GM18867 (cell line): Measurements from ENCODE around the gene ACTR5.
A peak's percentile ranks its signal among the peaks of the same experiment; 100 is the strongest.

Source experiments
- ATAC-seq: cut with Tn5 transposase; IDR thresholded peaks from one replicate; pipeline ENCODE4 v1.9.1; 2021; ENCODE audit warnings: mild to moderate bottlenecking, moderate library complexity; ENCODE audit not compliant: unreplicated experiment

The ACTR5 gene

GRCh38 chr20:38748097-38748860, at the start of gene ACTR5:
TSS of gene ACTR5 (plus strand) at chr20:38748460. CDS start at chr20:38748479, 19 bp downstream.
- ATAC-seq, result peak; percentile 83

- no peak for ATAC-seq
These were observed 49.7 kb upstream of the ACTR5 start for GRCh38 chr20:38698541-38698940.

DNA sequence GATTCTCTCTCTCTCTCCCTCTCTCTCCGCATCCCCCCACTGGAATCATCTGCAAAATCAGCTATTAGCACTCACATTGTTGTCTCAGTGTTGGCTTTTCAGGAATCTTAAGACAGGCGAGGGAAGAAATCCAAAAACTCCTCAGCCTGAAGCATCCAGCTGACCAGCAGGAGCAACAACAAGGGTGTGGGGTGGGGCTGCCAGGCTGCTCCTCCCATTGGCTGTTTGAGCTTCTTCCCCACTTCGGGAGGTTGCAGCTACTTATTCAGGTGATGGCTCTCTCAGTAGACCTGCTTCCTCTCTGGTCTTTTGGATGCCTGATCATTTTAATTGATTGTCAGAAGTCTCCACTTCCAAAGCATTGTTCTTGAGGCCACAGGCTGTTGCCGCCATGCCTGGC, 48.1 kb upstream of the ACTR5 start:
- ATAC-seq, result no peak

GRCh38 chr20:38700926-38701325, 47.3 kb upstream of the ACTR5 start:
- no peak for ATAC-seq

- ATAC-seq, result no peak
These were observed 44.7 kb upstream of the ACTR5 start for GRCh38 chr20:38703526-38703925.

DNA sequence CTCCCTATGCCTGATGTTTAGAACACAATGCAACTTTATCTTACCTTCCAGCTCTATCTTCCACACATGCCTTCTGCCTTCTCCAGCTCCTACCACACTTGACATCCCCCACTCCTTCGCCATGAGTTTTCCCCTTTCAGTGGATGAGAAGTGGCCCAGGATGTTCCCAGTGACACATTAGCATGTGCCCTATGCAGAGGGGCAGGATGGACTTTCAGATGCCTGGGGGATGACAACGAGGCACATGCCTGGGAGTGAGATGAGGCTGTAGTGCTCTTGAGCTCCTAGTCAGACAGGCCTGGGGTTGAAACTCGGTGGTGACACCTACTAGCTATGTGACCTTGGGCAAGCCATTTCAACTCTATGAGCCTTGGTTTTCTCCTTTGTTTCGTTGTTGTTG, 44.1 kb upstream of the ACTR5 start:
- no peak for ATAC-seq

- ATAC-seq, result no peak
These were observed 41.8 kb upstream of the ACTR5 start for GRCh38 chr20:38706509-38706908.

DNA sequence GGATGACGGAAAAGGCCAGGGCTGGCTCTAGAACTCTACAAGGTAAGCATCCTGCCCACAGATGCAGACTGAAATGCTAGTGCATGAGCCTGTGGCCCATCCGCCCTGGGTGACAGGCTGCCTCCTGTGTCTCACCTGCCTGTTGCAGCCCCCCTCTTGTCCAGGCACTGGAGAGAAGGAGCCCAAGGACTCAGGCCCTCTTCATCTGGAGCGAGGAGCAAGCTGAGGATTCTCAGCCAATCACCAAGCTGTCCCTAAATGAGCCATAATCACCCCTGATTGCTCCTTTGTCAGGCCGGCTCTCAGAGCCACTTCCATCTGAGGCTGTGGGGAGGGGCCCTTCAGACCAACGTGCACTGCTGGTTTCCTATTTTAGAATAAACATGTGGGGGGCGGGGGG, 34.0 kb upstream of the ACTR5 start:
- no peak for ATAC-seq

DNA sequence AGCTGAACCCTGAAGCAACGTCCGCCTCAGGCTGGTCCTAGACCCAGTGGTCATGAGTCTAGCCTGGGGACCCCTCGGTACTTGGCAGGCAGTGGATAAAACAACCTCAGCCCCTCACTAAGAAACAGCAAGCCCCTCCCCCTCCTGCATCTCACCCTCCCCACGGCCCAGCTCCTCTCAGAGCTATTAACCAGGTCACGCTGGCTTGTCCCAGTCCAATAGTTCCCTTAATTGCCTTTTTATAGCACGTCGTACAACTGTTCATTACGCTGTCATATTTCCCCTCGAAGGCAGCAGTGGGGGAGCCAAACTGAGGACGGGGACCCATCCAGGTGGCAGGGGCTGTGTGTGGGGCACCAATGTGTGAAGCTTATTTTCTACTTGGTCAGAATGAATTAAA, 32.6 kb upstream of the ACTR5 start:
- no peak for ATAC-seq

GRCh38 chr20:38722683-38723016, 25.6 kb upstream of the ACTR5 start:
- ATAC-seq, result no peak

DNA sequence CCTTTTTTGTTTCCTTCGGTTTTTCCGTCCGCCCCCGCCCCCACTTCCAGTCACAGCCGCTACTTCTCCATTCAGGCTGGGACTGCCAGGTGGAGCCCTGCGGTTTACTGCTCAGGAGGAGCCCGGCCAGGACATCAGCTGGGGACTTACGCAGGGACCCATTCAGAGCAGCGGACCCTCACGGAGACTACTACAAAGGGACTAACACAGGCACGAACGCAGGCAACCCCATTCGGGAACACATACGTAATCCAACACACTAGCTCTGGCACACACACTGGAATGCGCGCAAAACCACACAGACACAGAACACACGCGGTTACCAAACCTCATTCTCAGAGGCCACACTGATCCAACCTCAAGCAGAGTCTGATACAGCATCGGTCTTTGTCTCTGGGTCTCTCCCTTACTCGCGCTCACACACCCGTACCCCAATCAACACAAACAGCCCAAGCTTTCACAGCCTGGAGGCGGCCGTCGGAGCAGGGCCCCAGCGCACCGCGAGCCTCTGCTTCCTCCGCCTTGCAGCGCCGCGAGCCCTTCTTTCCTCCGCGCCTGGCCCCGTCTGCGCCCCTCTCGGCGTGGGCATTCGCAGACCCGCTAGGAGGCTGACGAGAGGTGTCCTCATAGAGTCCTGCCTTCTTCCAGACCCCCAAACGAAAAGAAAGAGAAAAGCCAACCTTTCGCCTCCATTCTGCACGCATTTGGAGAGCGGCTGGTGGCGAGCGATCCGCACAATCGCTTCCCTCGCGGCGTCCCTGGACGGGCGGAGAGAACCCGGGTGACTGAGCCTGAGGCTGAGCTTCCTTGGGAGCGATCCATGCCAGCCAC, 25.0 kb upstream of the ACTR5 start:
- ATAC-seq, result no peak

DNA sequence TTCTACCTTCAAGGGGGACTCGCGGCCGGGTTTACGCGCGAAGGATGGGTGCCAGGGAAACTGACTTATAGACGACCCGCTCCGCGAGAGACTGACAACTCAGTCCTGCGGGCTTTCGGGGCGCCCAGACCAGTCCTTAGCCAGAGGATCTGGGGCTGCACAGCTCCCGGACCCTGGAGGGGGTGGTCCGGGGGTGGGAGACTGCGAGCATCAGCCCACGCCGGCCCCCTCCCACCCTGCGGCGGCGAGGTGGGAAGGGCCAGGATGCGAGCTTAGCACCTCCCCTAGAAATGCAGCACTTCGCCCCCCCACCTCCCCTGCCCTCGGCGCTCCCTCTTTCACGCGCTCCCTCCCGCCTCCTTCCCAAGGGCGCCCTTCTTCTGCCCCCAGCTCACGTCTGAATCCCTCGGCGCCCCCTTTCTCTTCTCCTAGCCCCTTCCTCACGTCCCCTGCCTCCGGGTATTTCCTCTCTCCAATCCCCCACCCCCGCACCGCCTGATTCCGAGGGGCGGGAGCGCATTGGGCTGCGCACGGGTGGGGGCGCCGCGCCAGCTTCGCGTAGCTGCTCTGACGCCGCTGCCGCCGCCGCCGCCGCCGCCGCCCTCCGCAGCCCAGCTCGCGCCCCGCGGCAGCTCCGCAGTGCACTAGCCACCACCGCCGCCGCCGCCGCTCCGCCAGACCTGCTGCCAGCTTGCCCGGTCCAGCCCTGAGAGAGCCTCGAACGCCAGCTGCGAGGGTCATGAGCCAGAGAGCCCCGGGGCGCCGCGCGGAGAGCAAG, 24.2 kb upstream of the ACTR5 start, which contains the start of gene SLC32A1:
Gene SLC32A1, plus strand, starts transcription at position 639 of the 778 bp plus-strand sequence. CDS start 239 bp downstream, outside the sequence.
- no peak for ATAC-seq

GRCh38 chr20:38724626-38725147, 23.6 kb upstream of the ACTR5 start:
- no peak for ATAC-seq

- ATAC-seq, result no peak
These were observed 22.9 kb upstream of the ACTR5 start for GRCh38 chr20:38725148-38725901.

DNA sequence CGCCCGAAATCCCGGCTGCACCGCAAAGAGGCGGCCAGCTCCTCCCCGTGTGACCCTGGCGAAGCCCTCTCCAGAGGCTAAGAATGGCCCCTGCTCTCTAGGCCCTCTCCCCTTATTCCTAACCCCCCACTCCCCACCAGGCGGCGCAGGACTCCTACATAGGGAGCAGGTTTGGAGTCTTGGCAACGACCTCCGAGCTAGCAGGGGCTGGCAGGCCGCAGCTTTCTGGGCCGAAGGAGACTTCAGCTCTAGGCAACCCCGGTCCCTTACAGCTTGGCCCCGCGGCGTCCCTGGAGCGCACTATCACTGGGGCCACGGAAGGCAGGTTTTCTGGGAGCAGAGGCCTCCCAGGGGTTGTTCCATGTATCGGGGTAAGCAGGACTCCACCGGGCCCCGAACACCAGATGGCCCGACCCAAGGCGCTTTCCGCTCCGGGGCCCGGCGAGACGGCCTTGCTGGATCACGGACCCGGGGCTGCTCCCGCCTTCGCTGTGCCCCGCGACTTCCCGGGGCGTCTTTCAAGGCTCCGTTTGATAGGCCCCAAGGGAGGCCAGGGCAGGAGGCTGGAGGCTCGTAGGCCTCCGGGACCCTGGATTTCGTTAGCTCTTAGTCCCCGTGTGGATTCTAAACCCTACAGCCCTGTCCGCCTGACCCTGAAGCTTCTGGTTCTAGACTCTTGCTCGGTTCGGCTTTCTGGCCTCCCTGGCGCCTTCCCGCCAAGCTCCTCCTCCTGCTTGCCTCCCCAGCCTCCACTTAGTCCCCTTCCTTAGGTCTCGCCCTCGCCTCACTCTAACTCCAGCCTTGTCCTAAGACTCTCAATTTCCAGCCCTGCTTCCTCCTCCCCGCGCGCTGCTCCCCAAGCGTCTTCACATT, 22.1 kb upstream of the ACTR5 start:
- no peak for ATAC-seq

DNA sequence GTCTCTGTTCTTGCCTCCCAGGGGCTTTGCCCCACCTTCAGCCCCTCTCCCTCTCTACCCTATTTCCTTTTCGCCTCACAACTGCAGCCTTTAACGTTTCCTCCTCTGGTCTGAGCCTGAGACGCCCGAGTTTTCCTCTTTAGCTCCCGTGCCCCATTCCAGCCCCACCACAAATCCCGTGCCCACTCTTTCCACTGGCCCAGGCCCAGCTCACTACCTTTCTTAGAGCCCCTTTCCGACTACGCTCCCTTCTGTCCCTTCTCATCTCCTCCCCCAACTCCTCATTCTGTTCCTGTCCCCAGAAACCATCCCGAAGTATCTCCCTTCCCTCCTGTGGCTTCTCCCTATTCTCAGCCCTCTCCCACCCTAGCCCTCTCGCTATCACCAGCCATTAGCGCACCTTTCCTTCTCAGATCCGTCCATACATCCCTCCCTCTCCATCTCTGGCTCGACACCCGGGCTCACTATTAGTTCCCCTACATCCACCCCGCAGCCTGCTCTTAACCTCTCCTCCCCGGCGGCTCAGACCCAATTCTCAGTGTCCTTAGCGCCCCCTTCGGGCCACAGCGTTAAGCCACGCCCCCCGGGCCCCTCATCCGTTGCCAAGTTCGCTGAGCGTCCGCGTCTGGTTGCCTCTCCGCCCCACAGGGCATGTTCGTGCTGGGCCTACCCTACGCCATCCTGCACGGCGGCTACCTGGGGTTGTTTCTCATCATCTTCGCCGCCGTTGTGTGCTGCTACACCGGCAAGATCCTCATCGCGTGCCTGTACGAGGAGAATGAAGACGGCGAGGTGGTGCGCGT, 21.3 kb upstream of the ACTR5 start:
- ATAC-seq, result no peak

- no peak for ATAC-seq
These were observed 20.6 kb upstream of the ACTR5 start for GRCh38 chr20:38727607-38728190.

GRCh38 chr20:38728191-38728781, 20.0 kb upstream of the ACTR5 start:
- no peak for ATAC-seq
